Stomach (tissue), 4 donors: Measurements from ENCODE around the gene VWA8.

Experiments
- POLR2A ChIP-seq, 4 donors: fragments of 450-650 bp; IDR thresholded peaks; one replicate each; pipeline ENCODE4 v1.6.1; 2016; ENCODE audit warnings: antibody characterized with exemption in 4 of 4, control low read depth in 2 of 4, mild to moderate bottlenecking in 1 of 4, moderate library complexity in 1 of 4
- TF ChIP-seq, protein P1 (sequence below), 7 experiments: fragments of 450-650 bp in 4 of 7; fragments of 200-600 bp in 3 of 7; sonication (generic) in 3 of 7; IDR thresholded peaks; one replicate each; pipeline ENCODE4 v1.5.1; 2016 to 2019; ENCODE audit warnings: antibody characterized with exemption in 7 of 7, control low read depth in 2 of 7, mild to moderate bottlenecking in 1 of 7

GRCh38 chr13:41995336-41995735 lies 34.4 kb upstream of the VWA8 start:
- TF ChIP-seq, protein P1, sequence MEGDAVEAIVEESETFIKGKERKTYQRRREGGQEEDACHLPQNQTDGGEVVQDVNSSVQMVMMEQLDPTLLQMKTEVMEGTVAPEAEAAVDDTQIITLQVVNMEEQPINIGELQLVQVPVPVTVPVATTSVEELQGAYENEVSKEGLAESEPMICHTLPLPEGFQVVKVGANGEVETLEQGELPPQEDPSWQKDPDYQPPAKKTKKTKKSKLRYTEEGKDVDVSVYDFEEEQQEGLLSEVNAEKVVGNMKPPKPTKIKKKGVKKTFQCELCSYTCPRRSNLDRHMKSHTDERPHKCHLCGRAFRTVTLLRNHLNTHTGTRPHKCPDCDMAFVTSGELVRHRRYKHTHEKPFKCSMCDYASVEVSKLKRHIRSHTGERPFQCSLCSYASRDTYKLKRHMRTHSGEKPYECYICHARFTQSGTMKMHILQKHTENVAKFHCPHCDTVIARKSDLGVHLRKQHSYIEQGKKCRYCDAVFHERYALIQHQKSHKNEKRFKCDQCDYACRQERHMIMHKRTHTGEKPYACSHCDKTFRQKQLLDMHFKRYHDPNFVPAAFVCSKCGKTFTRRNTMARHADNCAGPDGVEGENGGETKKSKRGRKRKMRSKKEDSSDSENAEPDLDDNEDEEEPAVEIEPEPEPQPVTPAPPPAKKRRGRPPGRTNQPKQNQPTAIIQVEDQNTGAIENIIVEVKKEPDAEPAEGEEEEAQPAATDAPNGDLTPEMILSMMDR (IDR thresholded peaks at IDR 0.05): no peak
- TF ChIP-seq POLR2A (IDR thresholded peaks at IDR 0.05): no peak
